Heart left ventricle (tissue), 13 donors: ENCODE results near the gene SAXO1.

ENCODE experiments used
- POLR2A ChIP-seq, 2 donors: fragments of 450-650 bp; IDR thresholded peaks; one replicate each; pipeline ENCODE4 v1.6.1; 2017; ENCODE audit warnings: antibody characterized with exemption in 2 of 2, mild to moderate bottlenecking in 2 of 2, moderate library complexity in 2 of 2
- TF ChIP-seq, protein P1 (sequence below), 12 donors: fragments of 200-600 bp; sonication (generic) in 4 of 12; IDR thresholded peaks; one replicate each; pipeline versions ENCODE4 v1.5.0 to v1.8.0; 2018 to 2022; ENCODE audit warnings: antibody characterized with exemption in 12 of 12, mild to moderate bottlenecking in 5 of 12
- donor health status: ischemic (EF 13 %, LVEDD 7.1; RV severe dilation, severe dysfunction).
- donor health status: DM: no; HTN: yes; CAD: no.
- donor health status: DM: no; HTN: no; CAD: no.
- donor health status: ischemic (EF 25% LVEDD 6.9; RV normal size, moderate dysfunction).
- donor health status: ischemic (EF 25% LVEDD 5.7; RV mildly dilated, moderate dysfunction).
- donor health status: ischemic (EF 35%, LVEDD 5.7; RV mildly dilated, moderate dysfunction).
- donor health status: nonischemic (EF 11% LVEDD 7.7; RV severe dilation, severe dysfunction).
- donor health status: DM: yes; HTN: yes; CAD: no.
- donor health status: PGD.
- donor health status: ischemic (EF 29% LVEDD 5.4; RV normal size, mild dysfunction).
- donor health status: nonischemic (EF 23%, LVEDD 6.1; RV moderate dilation, normal function).

DNA sequence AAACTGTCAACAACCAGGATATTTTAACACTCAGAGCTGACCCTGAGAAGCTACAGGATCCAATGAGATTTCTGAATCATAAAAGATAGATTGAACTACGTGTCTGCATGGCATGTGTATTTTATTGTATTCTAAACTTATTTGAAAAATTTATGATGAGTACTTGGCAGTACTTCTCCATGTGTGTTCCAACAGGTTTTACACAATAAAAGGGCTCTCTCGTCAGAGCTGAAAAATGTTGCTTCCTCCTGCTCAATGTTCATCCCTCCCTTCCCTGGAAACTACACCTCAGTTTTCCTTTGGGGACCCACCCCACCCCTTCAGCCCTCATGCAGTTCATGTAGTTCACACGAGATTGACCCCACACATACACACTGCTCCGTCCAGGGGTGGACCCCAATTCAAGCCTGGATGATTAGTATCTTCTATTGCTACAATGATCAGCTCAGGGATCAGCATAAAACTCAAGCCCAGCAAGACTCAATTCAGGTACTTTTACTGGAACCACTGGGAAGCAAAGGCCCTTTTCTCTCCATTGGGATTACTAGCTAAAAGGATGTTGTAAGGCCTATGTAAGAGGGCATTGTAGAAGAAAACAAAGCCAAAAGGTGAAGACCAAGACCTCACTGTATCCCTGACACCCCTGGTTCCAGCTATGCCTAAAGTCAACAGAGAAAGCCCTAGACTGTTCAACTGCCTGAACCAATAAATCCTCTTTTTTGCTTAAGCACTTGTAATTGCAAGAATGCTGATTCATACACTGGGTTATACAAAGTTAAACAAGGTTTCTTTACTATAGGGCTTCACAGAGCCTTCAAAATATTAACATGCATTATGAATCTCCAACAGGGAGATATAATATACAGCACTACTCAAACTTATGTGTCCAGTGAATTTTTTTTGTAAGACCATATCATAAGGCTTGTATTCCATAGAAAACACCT, 112.6 kb downstream of the SAXO1 start:
- TF ChIP-seq, protein P1, sequence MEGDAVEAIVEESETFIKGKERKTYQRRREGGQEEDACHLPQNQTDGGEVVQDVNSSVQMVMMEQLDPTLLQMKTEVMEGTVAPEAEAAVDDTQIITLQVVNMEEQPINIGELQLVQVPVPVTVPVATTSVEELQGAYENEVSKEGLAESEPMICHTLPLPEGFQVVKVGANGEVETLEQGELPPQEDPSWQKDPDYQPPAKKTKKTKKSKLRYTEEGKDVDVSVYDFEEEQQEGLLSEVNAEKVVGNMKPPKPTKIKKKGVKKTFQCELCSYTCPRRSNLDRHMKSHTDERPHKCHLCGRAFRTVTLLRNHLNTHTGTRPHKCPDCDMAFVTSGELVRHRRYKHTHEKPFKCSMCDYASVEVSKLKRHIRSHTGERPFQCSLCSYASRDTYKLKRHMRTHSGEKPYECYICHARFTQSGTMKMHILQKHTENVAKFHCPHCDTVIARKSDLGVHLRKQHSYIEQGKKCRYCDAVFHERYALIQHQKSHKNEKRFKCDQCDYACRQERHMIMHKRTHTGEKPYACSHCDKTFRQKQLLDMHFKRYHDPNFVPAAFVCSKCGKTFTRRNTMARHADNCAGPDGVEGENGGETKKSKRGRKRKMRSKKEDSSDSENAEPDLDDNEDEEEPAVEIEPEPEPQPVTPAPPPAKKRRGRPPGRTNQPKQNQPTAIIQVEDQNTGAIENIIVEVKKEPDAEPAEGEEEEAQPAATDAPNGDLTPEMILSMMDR (IDR thresholded peaks at IDR 0.05), result no peak
- no peak for TF ChIP-seq POLR2A (IDR thresholded peaks at IDR 0.05)
